ENCODE data around the gene ADRA1B. TPM values are rescaled to one million over a fixed set of nuclear protein-coding genes. Genes with fewer than 3 reads are reported as not detected.

ADRA1B gene
- total RNA-seq, 4 donors from 2014 or later = 2.9 to 9.0 (median 5.0) TPM

DNA sequence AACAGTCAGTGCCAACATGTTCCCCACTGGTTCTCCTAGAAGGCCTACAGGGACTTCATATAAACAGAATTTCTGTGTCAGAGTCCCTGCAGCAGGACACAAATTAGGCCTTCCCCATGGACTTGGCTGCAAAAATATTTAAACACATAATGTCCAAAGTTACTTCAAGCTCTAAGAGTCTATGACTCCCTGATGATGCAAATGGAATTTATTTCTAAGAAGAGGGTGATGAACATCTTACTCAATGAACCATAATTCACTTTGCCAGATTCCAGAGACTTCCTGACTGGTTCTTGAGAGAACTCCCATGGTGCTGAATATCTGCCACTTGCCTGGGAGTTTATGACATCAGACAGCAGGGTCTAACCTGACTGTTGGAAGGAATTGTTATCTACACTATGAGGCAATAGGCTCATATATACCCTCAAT lies 32.7 kb upstream of the ADRA1B start:
- intact Hi-C loops (cut with DNase I; ENCODE audit: low total_unique reads) = no loop called here
- no peak overlapping the region for H3K27ac ChIP-seq
- in situ Hi-C loops (cut with MboI; ENCODE audit: low pct_ligation_motif_present in 1 of 4, low pct_unique_long_range_greater_than_20kb in 1 of 4, low sequenced_read_pairs in 3 of 4) = no loop called here
- H3K27me3 ChIP-seq = no peaks in the 10 kb centered on the region
- H3K4me1 ChIP-seq = peaks cover 0 to 6% (median 0%) of the 10 kb centered on the region in 4 donors
- no peak for DNase-seq
- H3K9me3 ChIP-seq = no peaks in the 10 kb centered on the region
- peak in 1 of 3 donors; percentile 47 for TF ChIP-seq POLR2AphosphoS5 (IDR thresholded peaks at IDR 0.05)
- TF ChIP-seq EP300 (IDR thresholded peaks at IDR 0.05; ENCODE audit: low read depth) = no peak
- no peaks in the 10 kb centered on the region for H3K36me3 ChIP-seq
- H3K4me3 ChIP-seq = no peak overlapping the region

GRCh38 chr5:159884917-159885620 lies 31.2 kb upstream of the ADRA1B start:
- DNase-seq = no peak
- Histone ChIP-seq H3K4me3 (no peak overlapping the region), H3K9me3 (no peaks in the 10 kb centered on the region), H3K27ac (no peak overlapping the region), H3K36me3 (no peaks in the 10 kb centered on the region), H3K4me1 (no peaks in the 10 kb centered on the region), H3K27me3 (no peaks in the 10 kb centered on the region)
- in situ Hi-C loops (cut with MboI; ENCODE audit: low pct_ligation_motif_present in 1 of 4, low pct_unique_long_range_greater_than_20kb in 1 of 4, low sequenced_read_pairs in 3 of 4) = no loop called here
- TF ChIP-seq EP300 (IDR thresholded peaks at IDR 0.05; ENCODE audit: low read depth) = no peak
- TF ChIP-seq, protein P1, sequence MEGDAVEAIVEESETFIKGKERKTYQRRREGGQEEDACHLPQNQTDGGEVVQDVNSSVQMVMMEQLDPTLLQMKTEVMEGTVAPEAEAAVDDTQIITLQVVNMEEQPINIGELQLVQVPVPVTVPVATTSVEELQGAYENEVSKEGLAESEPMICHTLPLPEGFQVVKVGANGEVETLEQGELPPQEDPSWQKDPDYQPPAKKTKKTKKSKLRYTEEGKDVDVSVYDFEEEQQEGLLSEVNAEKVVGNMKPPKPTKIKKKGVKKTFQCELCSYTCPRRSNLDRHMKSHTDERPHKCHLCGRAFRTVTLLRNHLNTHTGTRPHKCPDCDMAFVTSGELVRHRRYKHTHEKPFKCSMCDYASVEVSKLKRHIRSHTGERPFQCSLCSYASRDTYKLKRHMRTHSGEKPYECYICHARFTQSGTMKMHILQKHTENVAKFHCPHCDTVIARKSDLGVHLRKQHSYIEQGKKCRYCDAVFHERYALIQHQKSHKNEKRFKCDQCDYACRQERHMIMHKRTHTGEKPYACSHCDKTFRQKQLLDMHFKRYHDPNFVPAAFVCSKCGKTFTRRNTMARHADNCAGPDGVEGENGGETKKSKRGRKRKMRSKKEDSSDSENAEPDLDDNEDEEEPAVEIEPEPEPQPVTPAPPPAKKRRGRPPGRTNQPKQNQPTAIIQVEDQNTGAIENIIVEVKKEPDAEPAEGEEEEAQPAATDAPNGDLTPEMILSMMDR (IDR thresholded peaks at IDR 0.05) = no peak
- TF ChIP-seq POLR2AphosphoS5 (IDR thresholded peaks at IDR 0.05) = no peak
- no peak for TF ChIP-seq POLR2A (IDR thresholded peaks at IDR 0.05)
- intact Hi-C loops (cut with DNase I; ENCODE audit: low total_unique reads) = no loop called here

DNA sequence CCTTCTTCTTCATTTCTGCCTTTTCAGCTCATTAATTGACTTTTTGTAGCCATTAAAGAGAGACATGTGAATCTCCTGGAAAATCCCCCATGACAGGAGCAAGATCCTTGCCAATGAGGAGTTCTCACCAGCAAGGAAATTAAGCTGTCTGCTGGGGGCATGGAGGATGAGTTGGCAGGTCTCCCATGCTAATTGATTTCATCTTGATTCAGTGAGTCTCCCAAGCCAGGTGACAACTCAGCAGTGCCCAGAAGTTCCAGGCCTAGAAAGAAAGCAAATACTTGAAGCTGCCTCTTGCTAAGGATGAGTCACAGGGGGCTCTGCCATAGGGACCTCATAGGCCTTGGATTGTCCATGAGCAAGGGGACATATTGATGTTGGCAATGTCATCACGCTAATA lies 30.0 kb upstream of the ADRA1B start:
- H3K4me3 ChIP-seq = no peak overlapping the region
- TF ChIP-seq POLR2AphosphoS5 (IDR thresholded peaks at IDR 0.05) (no peak), POLR2A (IDR thresholded peaks at IDR 0.05) (no peak), EP300 (IDR thresholded peaks at IDR 0.05; ENCODE audit: low read depth) (no peak)
- TF ChIP-seq, protein P1 (IDR thresholded peaks at IDR 0.05) = no peak
- no peaks in the 10 kb centered on the region for H3K27me3 ChIP-seq
- H3K27ac ChIP-seq = no peak overlapping the region
- WGBS, 2 donors (ENCODE audit: low coverage in 1 of 2) = 78 to 83% methylated on average over 1 of the region's 1 CpG
- H3K4me1 ChIP-seq = no peaks in the 10 kb centered on the region
- intact Hi-C loops (cut with DNase I; ENCODE audit: low total_unique reads) = no loop called here
- in situ Hi-C loops (cut with MboI; ENCODE audit: low pct_ligation_motif_present in 1 of 4, low pct_unique_long_range_greater_than_20kb in 1 of 4, low sequenced_read_pairs in 3 of 4) = no loop called here
- no peak for DNase-seq
- no peaks in the 10 kb centered on the region for H3K9me3 ChIP-seq
- no peaks in the 10 kb centered on the region for H3K36me3 ChIP-seq

GRCh38 chr5:159887050-159887449 lies 29.2 kb upstream of the ADRA1B start:
- in situ Hi-C loops (cut with MboI; ENCODE audit: low pct_ligation_motif_present in 1 of 4, low pct_unique_long_range_greater_than_20kb in 1 of 4, low sequenced_read_pairs in 3 of 4) (no loop called here), intact Hi-C loops (cut with DNase I; ENCODE audit: low total_unique reads) (no loop called here)
- no peak overlapping the region for H3K27ac ChIP-seq
- DNase-seq = no peak
- H3K9me3 ChIP-seq = no peaks in the 10 kb centered on the region
- H3K4me3 ChIP-seq = no peak overlapping the region
- no peaks in the 10 kb centered on the region for H3K36me3 ChIP-seq
- H3K27me3 ChIP-seq = no peaks in the 10 kb centered on the region
- no peaks in the 10 kb centered on the region for H3K4me1 ChIP-seq
- WGBS, 2 donors (ENCODE audit: low coverage in 1 of 2) = 45 to 69% methylated on average over 1 of the region's 1 CpG
- TF ChIP-seq POLR2A (IDR thresholded peaks at IDR 0.05) = no peak
- TF ChIP-seq EP300 (IDR thresholded peaks at IDR 0.05; ENCODE audit: low read depth) = no peak
- no peak for TF ChIP-seq POLR2AphosphoS5 (IDR thresholded peaks at IDR 0.05)
- TF ChIP-seq, protein P1 (IDR thresholded peaks at IDR 0.05) = no peak

GRCh38 chr5:159888860-159889259 lies 27.4 kb upstream of the ADRA1B start:
- intact Hi-C loops (cut with DNase I; ENCODE audit: low total_unique reads) (no loop called here), in situ Hi-C loops (cut with MboI; ENCODE audit: low pct_ligation_motif_present in 1 of 4, low pct_unique_long_range_greater_than_20kb in 1 of 4, low sequenced_read_pairs in 3 of 4) (no loop called here)
- TF ChIP-seq, protein P1 (IDR thresholded peaks at IDR 0.05) = no peak
- TF ChIP-seq EP300 (IDR thresholded peaks at IDR 0.05; ENCODE audit: low read depth) = no peak
- no peak for TF ChIP-seq POLR2AphosphoS5 (IDR thresholded peaks at IDR 0.05)
- no peak for TF ChIP-seq POLR2A (IDR thresholded peaks at IDR 0.05)
- 64 to 67% methylated on average over 2 to 5 of the region's 5 CpGs for WGBS, 2 donors (ENCODE audit: low coverage in 1 of 2)
- no peaks in the 10 kb centered on the region for H3K4me1 ChIP-seq
- no peak overlapping the region for H3K4me3 ChIP-seq
- no peaks in the 10 kb centered on the region for H3K27me3 ChIP-seq
- H3K9me3 ChIP-seq = no peaks in the 10 kb centered on the region
- no peak overlapping the region for H3K27ac ChIP-seq
- DNase-seq = no peak
- H3K36me3 ChIP-seq = no peaks in the 10 kb centered on the region

Measured in transverse colon (tissue), 4 donors.